RWPE2 (cell line): ENCODE measurements around the gene CRYBA2.
A peak's percentile ranks its signal among the peaks of the same experiment; 100 is the strongest.

ENCODE experiments used
- ATAC-seq: fragments of 200-7000 bp; cut with Tn5 transposase; 3 replicates; pipeline ENCODE4 v1.9.1; 2021; ENCODE audit warnings: low read depth
- DNase-seq: peaks from one replicate; pipeline ENCODE4 v3.0.0-alpha.2; 2020; ENCODE audit warnings: low spot score
- H3K27ac ChIP-seq: fragments of 450-650 bp; 2 replicates; pipeline ENCODE4 v1.5.1; 2017; ENCODE audit warnings: mild to moderate bottlenecking; ENCODE audit not compliant: poor library complexity, severe bottlenecking
- H3K27me3 ChIP-seq: fragments of 250-450 bp; sonication (Bioruptor Pico); 2 replicates; pipeline ENCODE4 v1.5.1; 2021; ENCODE audit warnings: mild to moderate bottlenecking, moderate library complexity; ENCODE audit not compliant: insufficient read depth, poor library complexity, severe bottlenecking
- H3K36me3 ChIP-seq: fragments of 250-450 bp; sonication (Bioruptor Pico); 2 replicates; pipeline ENCODE4 v1.5.1; 2020; ENCODE audit warnings: low read depth, mild to moderate bottlenecking, moderate library complexity
- H3K4me1 ChIP-seq: fragments of 250-450 bp; sonication (Bioruptor Pico); 2 replicates; pipeline ENCODE4 v1.5.1; 2021; ENCODE audit warnings: mild to moderate bottlenecking, moderate library complexity; ENCODE audit not compliant: insufficient read depth, poor library complexity, severe bottlenecking
- H3K4me3 ChIP-seq: fragments of 250-450 bp; sonication (Bioruptor Pico); 2 replicates; pipeline ENCODE4 v1.5.1; 2021; ENCODE audit warnings: mild to moderate bottlenecking, moderate library complexity; ENCODE audit not compliant: severe bottlenecking
- H3K9me3 ChIP-seq: fragments of 250-450 bp; sonication (Bioruptor Pico); 2 replicates; pipeline ENCODE4 v1.5.1; 2021; ENCODE audit warnings: mild to moderate bottlenecking, moderate library complexity; ENCODE audit not compliant: severe bottlenecking
- TF ChIP-seq, protein P1 (sequence below): fragments of 450-650 bp; IDR thresholded peaks from one replicate; pipeline ENCODE4 v1.5.1; 2017; ENCODE audit warnings: mild to moderate bottlenecking, moderate library complexity; ENCODE audit not compliant: poor library complexity, severe bottlenecking

Gene CRYBA2

GRCh38 chr2:218992703-218993344 is 398 bp downstream of the CRYBA2 start:
- Histone ChIP-seq H3K36me3 (no peaks in the 10 kb centered on the region), H3K4me1 (no peaks in the 10 kb centered on the region), H3K27me3 (peaks cover 77% of the 10 kb centered on the region), H3K9me3 (no peaks in the 10 kb centered on the region), H3K4me3 (peak overlapping the region; percentile 21), H3K27ac (no peak overlapping the region)
- DNase-seq: no peak
- peak; percentile 13 for ATAC-seq
- TF ChIP-seq, protein P1, sequence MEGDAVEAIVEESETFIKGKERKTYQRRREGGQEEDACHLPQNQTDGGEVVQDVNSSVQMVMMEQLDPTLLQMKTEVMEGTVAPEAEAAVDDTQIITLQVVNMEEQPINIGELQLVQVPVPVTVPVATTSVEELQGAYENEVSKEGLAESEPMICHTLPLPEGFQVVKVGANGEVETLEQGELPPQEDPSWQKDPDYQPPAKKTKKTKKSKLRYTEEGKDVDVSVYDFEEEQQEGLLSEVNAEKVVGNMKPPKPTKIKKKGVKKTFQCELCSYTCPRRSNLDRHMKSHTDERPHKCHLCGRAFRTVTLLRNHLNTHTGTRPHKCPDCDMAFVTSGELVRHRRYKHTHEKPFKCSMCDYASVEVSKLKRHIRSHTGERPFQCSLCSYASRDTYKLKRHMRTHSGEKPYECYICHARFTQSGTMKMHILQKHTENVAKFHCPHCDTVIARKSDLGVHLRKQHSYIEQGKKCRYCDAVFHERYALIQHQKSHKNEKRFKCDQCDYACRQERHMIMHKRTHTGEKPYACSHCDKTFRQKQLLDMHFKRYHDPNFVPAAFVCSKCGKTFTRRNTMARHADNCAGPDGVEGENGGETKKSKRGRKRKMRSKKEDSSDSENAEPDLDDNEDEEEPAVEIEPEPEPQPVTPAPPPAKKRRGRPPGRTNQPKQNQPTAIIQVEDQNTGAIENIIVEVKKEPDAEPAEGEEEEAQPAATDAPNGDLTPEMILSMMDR: no peak

DNA sequence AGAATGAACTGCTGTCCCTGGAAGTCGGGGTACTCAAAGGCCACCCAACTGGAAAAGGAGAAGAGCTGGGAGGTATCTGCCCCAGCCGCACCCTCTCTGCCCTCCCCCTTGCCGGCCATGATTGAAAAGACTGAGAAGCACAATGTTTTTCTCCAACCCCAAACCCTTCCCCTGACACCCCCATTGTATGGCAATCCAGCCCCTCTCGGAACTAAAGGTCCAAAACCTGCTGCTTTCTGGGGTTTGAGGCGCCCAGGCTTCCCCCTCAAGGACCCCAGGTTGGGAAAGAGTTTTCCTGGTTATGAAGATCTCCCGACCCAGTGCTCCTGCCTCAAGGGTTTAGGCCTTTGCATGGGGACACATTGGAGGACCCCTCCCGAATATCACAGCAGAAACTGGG is 1.0 kb downstream of the CRYBA2 start:
- Histone ChIP-seq H3K4me1 (no peaks in the 10 kb centered on the region), H3K9me3 (no peaks in the 10 kb centered on the region), H3K27me3 (peaks cover 84% of the 10 kb centered on the region), H3K36me3 (no peaks in the 10 kb centered on the region), H3K4me3 (no peak overlapping the region), H3K27ac (no peak overlapping the region)
- ATAC-seq: no peak
- DNase-seq: no peak
- TF ChIP-seq, protein P1: no peak

DNA sequence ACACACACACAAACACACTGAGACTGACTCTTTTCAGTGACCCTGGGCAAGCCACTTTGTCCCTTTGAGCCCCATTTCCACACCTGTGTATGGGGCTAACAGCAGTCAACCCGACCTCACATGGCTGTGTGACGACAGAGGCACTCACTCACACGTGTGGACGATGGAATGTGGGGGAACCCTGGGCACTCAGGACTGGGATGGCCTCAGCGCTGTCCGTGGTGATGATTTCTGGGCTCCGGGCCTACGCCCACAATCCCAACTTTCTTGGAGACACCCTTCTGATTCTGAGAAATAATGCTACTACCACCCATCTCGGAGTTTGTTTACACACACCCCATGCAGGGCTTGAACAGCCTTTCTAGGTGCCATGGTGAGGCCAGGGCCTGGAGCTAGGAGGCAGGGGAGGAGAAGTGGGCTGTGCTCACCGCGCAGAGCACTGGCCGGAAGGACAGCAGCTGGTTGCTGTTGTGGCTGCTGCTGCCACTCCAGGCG is 1.5 kb downstream of the CRYBA2 start:
- no peak for DNase-seq
- TF ChIP-seq, protein P1: no peak
- no peaks in the 10 kb centered on the region for H3K4me1 ChIP-seq
- H3K27me3 ChIP-seq: peaks cover 88% of the 10 kb centered on the region
- ATAC-seq: no peak
- no peak overlapping the region for H3K27ac ChIP-seq
- H3K9me3 ChIP-seq: no peaks in the 10 kb centered on the region
- no peaks in the 10 kb centered on the region for H3K36me3 ChIP-seq
- H3K4me3 ChIP-seq: no peak overlapping the region

GRCh38 chr2:218990612-218991011 is 2.6 kb downstream of the CRYBA2 start:
- ATAC-seq: no peak
- Histone ChIP-seq H3K4me3 (no peak overlapping the region), H3K4me1 (no peaks in the 10 kb centered on the region), H3K9me3 (no peaks in the 10 kb centered on the region), H3K27me3 (peaks cover 96% of the 10 kb centered on the region), H3K36me3 (no peaks in the 10 kb centered on the region), H3K27ac (no peak overlapping the region)
- TF ChIP-seq, protein P1: no peak
- DNase-seq: peak; percentile 19

DNA sequence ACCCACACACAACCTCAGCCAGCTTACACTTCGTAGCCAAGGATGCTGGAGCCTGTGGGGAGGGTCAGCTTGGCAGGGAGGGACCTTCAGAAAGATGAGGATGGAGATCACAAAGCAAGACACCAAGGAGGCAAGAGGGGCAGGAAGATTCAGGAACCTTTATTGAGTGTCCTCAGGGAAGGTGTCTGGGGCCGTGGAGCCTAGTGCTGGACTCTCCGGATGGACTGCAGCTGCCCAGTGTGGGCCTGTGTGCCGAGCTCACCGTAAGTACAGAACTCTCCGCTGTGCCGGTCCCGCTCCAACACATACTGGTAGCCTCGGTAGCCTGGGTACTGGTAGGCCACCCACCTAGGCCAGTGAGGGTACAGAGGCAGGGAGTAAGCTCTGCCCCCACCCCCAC is 3.2 kb downstream of the CRYBA2 start:
- no peaks in the 10 kb centered on the region for H3K4me1 ChIP-seq
- no peak overlapping the region for H3K4me3 ChIP-seq
- no peak for ATAC-seq
- no peaks in the 10 kb centered on the region for H3K9me3 ChIP-seq
- no peak overlapping the region for H3K27ac ChIP-seq
- TF ChIP-seq, protein P1: no peak
- H3K36me3 ChIP-seq: no peaks in the 10 kb centered on the region
- peaks cover 96% of the 10 kb centered on the region for H3K27me3 ChIP-seq
- peak; percentile 42 for DNase-seq
